ENCODE measurements around the gene HAUS1. TPM values are rescaled to one million over a fixed set of nuclear protein-coding genes. Genes with fewer than 3 reads are reported as not detected.
A peak's percentile ranks its signal among the peaks of the same experiment; 100 is the strongest.

Gene HAUS1
- total RNA-seq (1 to 10 TPM; 2.8 to 7.5 (median 4.8) TPM), polyA plus RNA-seq (10 to 100 TPM in 1 of 3 donors, 1 to 10 TPM in 2; 6.3 to 16.3 (median 9.0) TPM)
- long read RNA-seq, donor 1, partial matches to known transcripts = 0 of 2 reads
- long read RNA-seq, donor 1, other reads (novel, unspliced or antisense) = 1 of 2 reads
- long read RNA-seq, donor 2, transcript HAUS1-201 (9 exons, 1,125 nt) = major isoform, 6 of 6 reads
- long read RNA-seq, donor 2, partial matches to known transcripts = 0 of 6 reads
- long read RNA-seq, donor 2, other reads (novel, unspliced or antisense) = 0 of 6 reads

- H3K27ac ChIP-seq = peak within 1 kb of the TSS; percentile 78
- WGBS, 3 donors = 0 to 1% (median 0%) methylated on average over 54 to 57 of the region's 57 CpGs
- TF ChIP-seq CTCF (IDR thresholded peaks at IDR 0.05) = no peak
- peak; percentile 95 to 99 (median 96) for ATAC-seq
- peaks cover 0 to 19% of the 10 kb centered on the region in 2 donors for H3K36me3 ChIP-seq (ENCODE audit: insufficient read depth in 1 of 2, low read depth in 1 of 2)
- H3K4me3 ChIP-seq = peak within 1 kb of the TSS; percentile 88
- no peaks in the 10 kb centered on the region for H3K27me3 ChIP-seq (ENCODE audit: insufficient read depth in 3 of 3, low read length in 2 of 3)
- DNase-seq = peak; percentile 92 to 94
- intact Hi-C loops (cut with DNase I) = no loop called here
- no peaks in the 10 kb centered on the region for H3K9me3 ChIP-seq
- H3K4me1 ChIP-seq = peaks cover 13% of the 10 kb centered on the region
These were observed at the start of gene HAUS1 for GRCh38 chr18:46104128-46104911. Gene HAUS1 (plus strand): TSS chr18:46104385. CDS start chr18:46104412, 27 bp downstream.

GRCh38 chr18:46054956-46055837 is 49.0 kb upstream of the HAUS1 start:
- WGBS, 3 donors = 54 to 77% (median 55%) methylated on average over 6 of the region's 6 CpGs
- no peak for DNase-seq
- TF ChIP-seq CTCF (IDR thresholded peaks at IDR 0.05) = no peak
- intact Hi-C loops (cut with DNase I) = no loop called here
- peak; percentile 37 to 59 (median 50) for ATAC-seq
- no peaks in the 10 kb centered on the region for H3K27me3 ChIP-seq (ENCODE audit: insufficient read depth in 3 of 3, low read length in 2 of 3)
- no peak overlapping the region for H3K4me3 ChIP-seq
- peaks cover 26% of the 10 kb centered on the region for H3K4me1 ChIP-seq
- H3K27ac ChIP-seq = peak overlapping the region; percentile 69
- no peaks in the 10 kb centered on the region for H3K9me3 ChIP-seq
- H3K36me3 ChIP-seq (ENCODE audit: insufficient read depth in 1 of 2, low read depth in 1 of 2) = no peaks in the 10 kb centered on the region

- DNase-seq = no peak
- no peak for ATAC-seq
- Histone ChIP-seq H3K4me1 (peaks cover 26% of the 10 kb centered on the region), H3K9me3 (no peaks in the 10 kb centered on the region), H3K27ac (peak overlapping the region; percentile 69), H3K36me3 (ENCODE audit: insufficient read depth in 1 of 2, low read depth in 1 of 2) (no peaks in the 10 kb centered on the region), H3K27me3 (ENCODE audit: insufficient read depth in 3 of 3, low read length in 2 of 3) (no peaks in the 10 kb centered on the region), H3K4me3 (no peak overlapping the region)
- TF ChIP-seq CTCF (IDR thresholded peaks at IDR 0.05) = no peak
- WGBS, 3 donors = 62 to 71% (median 65%) methylated on average over 4 of the region's 4 CpGs
- intact Hi-C loops (cut with DNase I) = no loop called here
These were observed 48.4 kb upstream of the HAUS1 start for GRCh38 chr18:46055838-46056230.

GRCh38 chr18:46060359-46060841 is 43.8 kb upstream of the HAUS1 start:
- WGBS, 3 donors = 85 to 89% (median 89%) methylated on average over 3 of the region's 3 CpGs
- intact Hi-C loops (cut with DNase I) = no loop called here
- ATAC-seq = no peak
- Histone ChIP-seq H3K36me3 (ENCODE audit: insufficient read depth in 1 of 2, low read depth in 1 of 2) (no peaks in the 10 kb centered on the region), H3K27me3 (ENCODE audit: insufficient read depth in 3 of 3, low read length in 2 of 3) (no peaks in the 10 kb centered on the region), H3K27ac (no peak overlapping the region), H3K4me1 (peaks cover 2% of the 10 kb centered on the region), H3K9me3 (no peaks in the 10 kb centered on the region), H3K4me3 (no peak overlapping the region)
- no peak for DNase-seq
- TF ChIP-seq CTCF (IDR thresholded peaks at IDR 0.05) = no peak

Data from psoas muscle (tissue), 8 donors.